ENCODE data around the gene SLC2A10. TPM values are rescaled to one million over a fixed set of nuclear protein-coding genes. Genes with fewer than 3 reads are reported as not detected.

SLC2A10 gene
- total RNA-seq, 1 experiment from 2014 or later = 1.6 TPM

- POLR2A ChIA-PET = no interaction called here
- CTCF ChIA-PET = interaction anchor here (0.7 kb wide), 1 partner anchor 38 kb away, joined by 4 read pairs; no protein-coding TSS in a partner anchor
- DNase-seq (ENCODE audit: low read depth, low spot score) (no peak), ATAC-seq (no peak)
- in situ Hi-C loops (cut with HindIII; ENCODE audit: low pct_unique_long_range_greater_than_20kb, low sequenced_read_pairs) = no loop called here
- Histone ChIP-seq H3K27ac (ENCODE audit: low read length) (no peak overlapping the region), H3K4me3 (ENCODE audit: low read depth in 2 of 2, low read length in 2 of 2) (no peak overlapping the region), H3K9me3 (ENCODE audit: control insufficient read depth, insufficient read depth, low read depth, low read length) (no peaks in the 10 kb centered on the region), H3K27me3 (ENCODE audit: control insufficient read depth, insufficient read depth, low read length) (peaks cover 8% of the 10 kb centered on the region), H3K36me3 (ENCODE audit: control insufficient read depth, insufficient read depth, low read length) (no peaks in the 10 kb centered on the region), H3K4me1 (ENCODE audit: control insufficient read depth, insufficient read depth, low read length) (no peaks in the 10 kb centered on the region)
- BruUV-seq (replicated peaks) = no TSS peak
- intact Hi-C loops (cut with micrococcal nuclease; ENCODE audit: unreplicated experiment) = no loop called here
- TF ChIP-seq SIN3A (IDR thresholded peaks at IDR 0.05; ENCODE audit: borderline replicate concordance, insufficient read depth, low read depth, low read length) (no peak), TCF7L2 (IDR thresholded peaks at IDR 0.05; ENCODE audit: low read depth, low read length) (no peak), POLR2AphosphoS5 (IDR thresholded peaks at IDR 0.05; ENCODE audit: low read depth, low read length) (no peak)
- TF ChIP-seq, protein P1, sequence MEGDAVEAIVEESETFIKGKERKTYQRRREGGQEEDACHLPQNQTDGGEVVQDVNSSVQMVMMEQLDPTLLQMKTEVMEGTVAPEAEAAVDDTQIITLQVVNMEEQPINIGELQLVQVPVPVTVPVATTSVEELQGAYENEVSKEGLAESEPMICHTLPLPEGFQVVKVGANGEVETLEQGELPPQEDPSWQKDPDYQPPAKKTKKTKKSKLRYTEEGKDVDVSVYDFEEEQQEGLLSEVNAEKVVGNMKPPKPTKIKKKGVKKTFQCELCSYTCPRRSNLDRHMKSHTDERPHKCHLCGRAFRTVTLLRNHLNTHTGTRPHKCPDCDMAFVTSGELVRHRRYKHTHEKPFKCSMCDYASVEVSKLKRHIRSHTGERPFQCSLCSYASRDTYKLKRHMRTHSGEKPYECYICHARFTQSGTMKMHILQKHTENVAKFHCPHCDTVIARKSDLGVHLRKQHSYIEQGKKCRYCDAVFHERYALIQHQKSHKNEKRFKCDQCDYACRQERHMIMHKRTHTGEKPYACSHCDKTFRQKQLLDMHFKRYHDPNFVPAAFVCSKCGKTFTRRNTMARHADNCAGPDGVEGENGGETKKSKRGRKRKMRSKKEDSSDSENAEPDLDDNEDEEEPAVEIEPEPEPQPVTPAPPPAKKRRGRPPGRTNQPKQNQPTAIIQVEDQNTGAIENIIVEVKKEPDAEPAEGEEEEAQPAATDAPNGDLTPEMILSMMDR (IDR thresholded peaks at IDR 0.05) = no peak
- TF ChIP-seq, protein P2, sequence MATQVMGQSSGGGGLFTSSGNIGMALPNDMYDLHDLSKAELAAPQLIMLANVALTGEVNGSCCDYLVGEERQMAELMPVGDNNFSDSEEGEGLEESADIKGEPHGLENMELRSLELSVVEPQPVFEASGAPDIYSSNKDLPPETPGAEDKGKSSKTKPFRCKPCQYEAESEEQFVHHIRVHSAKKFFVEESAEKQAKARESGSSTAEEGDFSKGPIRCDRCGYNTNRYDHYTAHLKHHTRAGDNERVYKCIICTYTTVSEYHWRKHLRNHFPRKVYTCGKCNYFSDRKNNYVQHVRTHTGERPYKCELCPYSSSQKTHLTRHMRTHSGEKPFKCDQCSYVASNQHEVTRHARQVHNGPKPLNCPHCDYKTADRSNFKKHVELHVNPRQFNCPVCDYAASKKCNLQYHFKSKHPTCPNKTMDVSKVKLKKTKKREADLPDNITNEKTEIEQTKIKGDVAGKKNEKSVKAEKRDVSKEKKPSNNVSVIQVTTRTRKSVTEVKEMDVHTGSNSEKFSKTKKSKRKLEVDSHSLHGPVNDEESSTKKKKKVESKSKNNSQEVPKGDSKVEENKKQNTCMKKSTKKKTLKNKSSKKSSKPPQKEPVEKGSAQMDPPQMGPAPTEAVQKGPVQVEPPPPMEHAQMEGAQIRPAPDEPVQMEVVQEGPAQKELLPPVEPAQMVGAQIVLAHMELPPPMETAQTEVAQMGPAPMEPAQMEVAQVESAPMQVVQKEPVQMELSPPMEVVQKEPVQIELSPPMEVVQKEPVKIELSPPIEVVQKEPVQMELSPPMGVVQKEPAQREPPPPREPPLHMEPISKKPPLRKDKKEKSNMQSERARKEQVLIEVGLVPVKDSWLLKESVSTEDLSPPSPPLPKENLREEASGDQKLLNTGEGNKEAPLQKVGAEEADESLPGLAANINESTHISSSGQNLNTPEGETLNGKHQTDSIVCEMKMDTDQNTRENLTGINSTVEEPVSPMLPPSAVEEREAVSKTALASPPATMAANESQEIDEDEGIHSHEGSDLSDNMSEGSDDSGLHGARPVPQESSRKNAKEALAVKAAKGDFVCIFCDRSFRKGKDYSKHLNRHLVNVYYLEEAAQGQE (IDR thresholded peaks at IDR 0.05; ENCODE audit: insufficient read depth in 1 of 2, low read depth in 2 of 2, low read length in 1 of 2) = no peak
Observed at GRCh38 chr20:46773680-46774079, 64.2 kb downstream of the SLC2A10 start.

- CTCF ChIA-PET = interaction anchor here (0.5 kb wide), 1 partner anchor 556 kb away, joined by 7 read pairs; no protein-coding TSS in a partner anchor
- no peak overlapping the region for H3K4me3 ChIP-seq (ENCODE audit: low read depth in 2 of 2, low read length in 2 of 2)
- no peaks in the 10 kb centered on the region for H3K9me3 ChIP-seq (ENCODE audit: control insufficient read depth, insufficient read depth, low read depth, low read length)
- POLR2A ChIA-PET = no interaction called here
- BruUV-seq (replicated peaks) = no TSS peak
- peaks cover 8% of the 10 kb centered on the region for H3K27me3 ChIP-seq (ENCODE audit: control insufficient read depth, insufficient read depth, low read length)
- in situ Hi-C loops (cut with HindIII; ENCODE audit: low pct_unique_long_range_greater_than_20kb, low sequenced_read_pairs) (no loop called here), intact Hi-C loops (cut with micrococcal nuclease; ENCODE audit: unreplicated experiment) (no loop called here)
- TF ChIP-seq, protein P1 (IDR thresholded peaks at IDR 0.05) = no peak
- TF ChIP-seq, protein P2 (IDR thresholded peaks at IDR 0.05; ENCODE audit: insufficient read depth in 1 of 2, low read depth in 2 of 2, low read length in 1 of 2) = no peak
- TF ChIP-seq SIN3A (IDR thresholded peaks at IDR 0.05; ENCODE audit: borderline replicate concordance, insufficient read depth, low read depth, low read length) (no peak), POLR2AphosphoS5 (IDR thresholded peaks at IDR 0.05; ENCODE audit: low read depth, low read length) (no peak), TCF7L2 (IDR thresholded peaks at IDR 0.05; ENCODE audit: low read depth, low read length) (no peak)
- no peak overlapping the region for H3K27ac ChIP-seq (ENCODE audit: low read length)
- ATAC-seq = no peak
- H3K36me3 ChIP-seq (ENCODE audit: control insufficient read depth, insufficient read depth, low read length) = no peaks in the 10 kb centered on the region
- H3K4me1 ChIP-seq (ENCODE audit: control insufficient read depth, insufficient read depth, low read length) = no peaks in the 10 kb centered on the region
- DNase-seq (ENCODE audit: low read depth, low spot score) = no peak
Observed at GRCh38 chr20:46774236-46774635, 64.8 kb downstream of the SLC2A10 start.

Data from Panc1 (cell line).